Adrenal gland (tissue), 5 donors: ENCODE data around the gene CNTN1.

Experiments used
- POLR2A ChIP-seq, 2 donors: fragments of 450-650 bp; IDR thresholded peaks; one replicate each; pipeline ENCODE4 v1.6.1; 2017; ENCODE audit warnings: antibody characterized with exemption in 2 of 2, mild to moderate bottlenecking in 2 of 2, moderate library complexity in 1 of 2
- TF ChIP-seq, protein P1 (sequence below), 6 experiments: fragments of 450-650 bp in 4 of 6; fragments of 200-600 bp in 2 of 6; sonication (generic) in 1 of 6; IDR thresholded peaks; 1 replicate in 5 of 6; 2 replicates in 1 of 6; pipeline versions ENCODE4 v1.5.1 to v1.8.0; 2016 to 2021; ENCODE audit warnings: antibody characterized with exemption in 6 of 6, mild to moderate bottlenecking in 2 of 6, moderate library complexity in 1 of 6
- donor health status: DM: no; HTN: no; CAD: no.

DNA sequence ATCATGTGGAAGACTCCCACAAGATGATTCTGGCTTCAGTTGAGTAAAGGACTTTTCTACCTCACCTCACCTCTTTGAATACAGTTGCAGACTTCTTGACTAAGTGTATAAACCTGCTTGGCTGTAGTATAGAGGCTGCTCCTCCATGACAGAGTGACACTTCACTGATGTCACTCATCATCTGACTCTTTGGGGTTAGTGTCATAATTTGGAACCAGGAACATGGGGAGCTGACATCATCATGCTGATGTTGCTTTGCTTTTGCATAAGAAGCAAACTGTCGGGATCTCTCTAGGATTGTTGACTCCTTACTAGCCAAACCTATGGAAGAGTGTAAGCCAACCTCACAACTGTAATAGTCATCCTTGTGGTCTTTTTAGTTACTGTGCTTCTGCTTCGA, 420.7 kb downstream of the CNTN1 start:
- TF ChIP-seq, protein P1, sequence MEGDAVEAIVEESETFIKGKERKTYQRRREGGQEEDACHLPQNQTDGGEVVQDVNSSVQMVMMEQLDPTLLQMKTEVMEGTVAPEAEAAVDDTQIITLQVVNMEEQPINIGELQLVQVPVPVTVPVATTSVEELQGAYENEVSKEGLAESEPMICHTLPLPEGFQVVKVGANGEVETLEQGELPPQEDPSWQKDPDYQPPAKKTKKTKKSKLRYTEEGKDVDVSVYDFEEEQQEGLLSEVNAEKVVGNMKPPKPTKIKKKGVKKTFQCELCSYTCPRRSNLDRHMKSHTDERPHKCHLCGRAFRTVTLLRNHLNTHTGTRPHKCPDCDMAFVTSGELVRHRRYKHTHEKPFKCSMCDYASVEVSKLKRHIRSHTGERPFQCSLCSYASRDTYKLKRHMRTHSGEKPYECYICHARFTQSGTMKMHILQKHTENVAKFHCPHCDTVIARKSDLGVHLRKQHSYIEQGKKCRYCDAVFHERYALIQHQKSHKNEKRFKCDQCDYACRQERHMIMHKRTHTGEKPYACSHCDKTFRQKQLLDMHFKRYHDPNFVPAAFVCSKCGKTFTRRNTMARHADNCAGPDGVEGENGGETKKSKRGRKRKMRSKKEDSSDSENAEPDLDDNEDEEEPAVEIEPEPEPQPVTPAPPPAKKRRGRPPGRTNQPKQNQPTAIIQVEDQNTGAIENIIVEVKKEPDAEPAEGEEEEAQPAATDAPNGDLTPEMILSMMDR (IDR thresholded peaks at IDR 0.05): no peak
- no peak for TF ChIP-seq POLR2A (IDR thresholded peaks at IDR 0.05)
